Neuron (in vitro differentiated cells): ENCODE data around the gene ATG7.

Experiments used
- H2AFZ ChIP-seq: one replicate; pipeline ENCODE4 v1.6.1; 2013; ENCODE audit warnings: low read depth, mild to moderate bottlenecking, inconsistent platforms, low read length, moderate library complexity
- H3K27me3 ChIP-seq: one replicate; pipeline ENCODE4 v1.6.1; 2013; ENCODE audit warnings: low read length; ENCODE audit not compliant: insufficient read depth
- H3K36me3 ChIP-seq: one replicate; pipeline ENCODE4 v1.6.1; 2013; ENCODE audit warnings: low read length; ENCODE audit not compliant: insufficient read depth
- H3K4me1 ChIP-seq: one replicate; pipeline ENCODE4 v1.6.1; 2013; ENCODE audit warnings: low read length; ENCODE audit not compliant: insufficient read depth
- H3K4me3 ChIP-seq: 2 replicates; pipeline ENCODE4 v1.5.1; 2013; ENCODE audit warnings: mild to moderate bottlenecking, low read length, moderate library complexity
- H3K9me3 ChIP-seq: one replicate; pipeline ENCODE4 v1.6.1; 2013; ENCODE audit warnings: low read length

The ATG7 gene

DNA sequence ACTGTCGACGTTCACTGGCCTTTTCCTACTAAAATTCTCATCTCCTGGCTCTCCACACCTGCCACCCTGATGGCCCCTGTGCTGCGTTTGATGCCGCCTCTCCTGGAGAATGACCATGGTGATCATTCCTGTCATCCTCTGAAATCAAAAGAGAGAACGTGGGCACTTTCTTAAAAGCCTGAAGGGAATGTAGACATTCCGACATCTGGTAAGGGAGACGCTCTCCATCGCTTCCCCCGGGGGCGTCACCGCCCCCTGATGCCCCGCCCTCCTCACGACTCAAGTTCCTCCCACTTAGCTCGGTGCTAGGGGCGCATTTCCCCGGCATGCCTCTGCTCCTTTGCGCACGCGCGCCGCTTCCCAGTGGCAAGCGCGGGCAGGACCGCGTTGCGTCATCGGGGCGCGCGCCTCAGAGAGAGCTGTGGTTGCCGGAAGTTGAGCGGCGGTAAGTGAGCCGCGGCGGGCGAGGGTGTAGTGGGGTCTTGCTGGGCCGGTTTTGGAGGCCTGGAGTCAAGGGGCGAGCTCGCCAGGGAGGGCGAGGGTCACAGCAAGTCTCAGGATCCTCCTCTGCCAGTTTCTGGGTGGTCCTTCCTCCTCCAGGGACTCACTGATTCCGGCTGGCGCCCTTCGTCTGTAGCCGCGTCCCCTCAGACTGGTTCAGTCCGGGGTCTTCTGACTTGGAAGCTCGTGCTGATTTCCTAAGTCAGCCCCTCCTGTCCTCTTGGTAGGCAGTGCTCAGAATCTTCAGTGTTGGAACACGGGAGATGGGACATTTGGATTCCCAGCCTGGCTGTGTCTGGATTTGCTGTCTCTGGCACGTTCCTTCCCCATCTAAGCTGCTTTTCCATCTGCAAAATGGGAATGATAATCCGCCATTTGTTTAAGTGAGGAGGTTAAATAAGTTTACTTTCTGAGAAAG is at the start of gene ATG7:
Gene ATG7 (plus strand): TSS at position 412 of the 919 bp plus-strand sequence. CDS start 26,299 bp downstream, outside the sequence.
- H3K27me3 ChIP-seq, result no peaks in the 10 kb centered on the region
- no peaks in the 10 kb centered on the region for H3K36me3 ChIP-seq
- H3K9me3 ChIP-seq, result no peaks in the 10 kb centered on the region
- peaks cover 13% of the 10 kb centered on the region for H3K4me1 ChIP-seq
- peak within 1 kb of the TSS; percentile 62 for H2AFZ ChIP-seq
- peak within 1 kb of the TSS; percentile 86 for H3K4me3 ChIP-seq

DNA sequence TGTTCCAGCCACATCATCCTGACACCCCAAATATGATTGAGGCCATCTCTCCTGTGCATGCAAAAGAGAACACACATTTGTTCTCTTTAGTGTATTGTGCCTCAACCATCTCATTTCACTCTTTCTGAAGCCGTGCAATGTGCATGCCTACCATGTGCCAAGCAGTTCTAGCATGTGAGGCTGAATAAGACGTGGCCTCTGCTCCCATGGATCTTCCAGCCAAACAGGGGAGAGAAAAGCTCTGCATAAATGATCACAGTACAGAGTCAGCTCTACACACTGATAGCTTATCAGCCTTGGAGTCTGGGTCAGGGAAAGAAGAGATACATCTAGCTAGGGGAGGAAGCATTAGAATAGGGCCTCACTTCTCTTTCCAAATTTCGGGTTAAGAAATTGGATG is 48.2 kb upstream of the ATG7 start:
- no peaks in the 10 kb centered on the region for H3K9me3 ChIP-seq
- H2AFZ ChIP-seq, result no peak overlapping the region
- H3K4me1 ChIP-seq, result no peaks in the 10 kb centered on the region
- peaks cover 5% of the 10 kb centered on the region for H3K27me3 ChIP-seq
- no peak overlapping the region for H3K4me3 ChIP-seq
- H3K36me3 ChIP-seq, result no peaks in the 10 kb centered on the region

DNA sequence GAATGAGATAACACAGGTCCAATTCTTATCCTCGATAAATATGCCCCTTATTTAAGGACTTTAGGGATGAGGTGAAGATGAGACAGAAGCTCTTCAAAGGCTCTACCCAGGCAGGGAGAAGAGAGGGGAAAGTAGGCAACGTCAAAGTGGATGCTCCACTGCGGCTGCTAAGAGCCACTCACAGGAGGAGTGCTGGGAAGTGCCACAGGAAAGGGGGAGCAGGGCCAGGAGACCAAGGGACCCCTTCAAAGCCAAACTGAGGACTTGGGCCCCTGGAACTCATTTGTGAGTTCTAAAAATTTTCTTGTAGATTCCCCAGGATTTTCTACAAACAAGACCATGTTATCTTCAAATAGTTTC is 47.3 kb upstream of the ATG7 start:
- H2AFZ ChIP-seq, result no peak overlapping the region
- H3K36me3 ChIP-seq, result no peaks in the 10 kb centered on the region
- peaks cover 5% of the 10 kb centered on the region for H3K27me3 ChIP-seq
- no peak overlapping the region for H3K4me3 ChIP-seq
- H3K4me1 ChIP-seq, result no peaks in the 10 kb centered on the region
- H3K9me3 ChIP-seq, result no peaks in the 10 kb centered on the region

DNA sequence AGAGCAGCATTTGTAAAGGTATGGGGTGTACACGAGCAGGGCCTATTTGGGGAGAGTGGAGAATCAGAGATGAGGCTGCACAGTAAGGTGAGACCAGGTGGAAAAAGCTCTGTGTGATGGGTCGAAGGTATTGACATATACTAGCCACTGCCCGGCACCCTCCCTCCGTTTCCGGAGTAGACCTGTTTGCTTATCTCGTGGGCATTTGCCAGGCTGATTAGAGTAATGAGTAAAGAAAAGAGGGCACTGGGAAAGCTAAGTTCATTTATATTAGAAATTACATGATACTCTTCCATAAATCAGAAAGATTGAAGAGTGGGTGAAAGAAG is 46.2 kb upstream of the ATG7 start:
- Histone ChIP-seq H3K36me3 (no peaks in the 10 kb centered on the region), H3K4me3 (no peak overlapping the region), H2AFZ (no peak overlapping the region), H3K9me3 (no peaks in the 10 kb centered on the region), H3K4me1 (no peaks in the 10 kb centered on the region), H3K27me3 (no peaks in the 10 kb centered on the region)

GRCh38 chr3:11228041-11228440 is 44.2 kb upstream of the ATG7 start:
- Histone ChIP-seq H3K4me1 (no peaks in the 10 kb centered on the region), H2AFZ (no peak overlapping the region), H3K4me3 (no peak overlapping the region), H3K27me3 (no peaks in the 10 kb centered on the region), H3K36me3 (no peaks in the 10 kb centered on the region), H3K9me3 (no peaks in the 10 kb centered on the region)

- Histone ChIP-seq H3K9me3 (no peaks in the 10 kb centered on the region), H3K36me3 (no peaks in the 10 kb centered on the region), H3K4me1 (no peaks in the 10 kb centered on the region), H3K27me3 (no peaks in the 10 kb centered on the region), H2AFZ (no peak overlapping the region), H3K4me3 (no peak overlapping the region)
Measured at GRCh38 chr3:11230125-11230524, 42.1 kb upstream of the ATG7 start.

DNA sequence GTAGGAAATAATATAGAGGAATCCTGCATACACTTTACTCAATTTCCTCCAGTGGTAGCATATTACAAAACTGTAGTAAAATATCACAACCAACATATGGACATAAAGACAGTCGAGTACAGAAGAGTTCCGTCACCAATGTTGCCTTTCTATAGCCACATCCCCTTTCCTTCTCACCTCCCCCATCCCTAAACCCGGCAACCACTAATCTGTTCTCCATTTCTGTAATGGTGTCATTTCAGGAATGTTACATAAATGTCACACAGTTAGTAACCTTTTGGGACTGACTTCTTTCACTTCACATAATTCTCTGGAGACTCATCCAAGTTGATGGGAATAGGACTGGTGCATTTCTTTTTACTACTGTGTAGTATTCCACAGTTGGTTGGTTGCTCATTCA is 41.4 kb upstream of the ATG7 start:
- Histone ChIP-seq H2AFZ (no peak overlapping the region), H3K36me3 (no peaks in the 10 kb centered on the region), H3K4me3 (no peak overlapping the region)

GRCh38 chr3:11235385-11235784 is 36.8 kb upstream of the ATG7 start:
- Histone ChIP-seq H3K4me1 (no peaks in the 10 kb centered on the region), H2AFZ (no peak overlapping the region), H3K9me3 (no peaks in the 10 kb centered on the region), H3K27me3 (no peaks in the 10 kb centered on the region), H3K36me3 (no peaks in the 10 kb centered on the region), H3K4me3 (no peak overlapping the region)

More for the DNA sequence above, 41.4 kb upstream of the ATG7 start:
- Histone ChIP-seq H3K4me1 (no peaks in the 10 kb centered on the region), H3K9me3 (no peaks in the 10 kb centered on the region), H3K27me3 (no peaks in the 10 kb centered on the region)

DNA sequence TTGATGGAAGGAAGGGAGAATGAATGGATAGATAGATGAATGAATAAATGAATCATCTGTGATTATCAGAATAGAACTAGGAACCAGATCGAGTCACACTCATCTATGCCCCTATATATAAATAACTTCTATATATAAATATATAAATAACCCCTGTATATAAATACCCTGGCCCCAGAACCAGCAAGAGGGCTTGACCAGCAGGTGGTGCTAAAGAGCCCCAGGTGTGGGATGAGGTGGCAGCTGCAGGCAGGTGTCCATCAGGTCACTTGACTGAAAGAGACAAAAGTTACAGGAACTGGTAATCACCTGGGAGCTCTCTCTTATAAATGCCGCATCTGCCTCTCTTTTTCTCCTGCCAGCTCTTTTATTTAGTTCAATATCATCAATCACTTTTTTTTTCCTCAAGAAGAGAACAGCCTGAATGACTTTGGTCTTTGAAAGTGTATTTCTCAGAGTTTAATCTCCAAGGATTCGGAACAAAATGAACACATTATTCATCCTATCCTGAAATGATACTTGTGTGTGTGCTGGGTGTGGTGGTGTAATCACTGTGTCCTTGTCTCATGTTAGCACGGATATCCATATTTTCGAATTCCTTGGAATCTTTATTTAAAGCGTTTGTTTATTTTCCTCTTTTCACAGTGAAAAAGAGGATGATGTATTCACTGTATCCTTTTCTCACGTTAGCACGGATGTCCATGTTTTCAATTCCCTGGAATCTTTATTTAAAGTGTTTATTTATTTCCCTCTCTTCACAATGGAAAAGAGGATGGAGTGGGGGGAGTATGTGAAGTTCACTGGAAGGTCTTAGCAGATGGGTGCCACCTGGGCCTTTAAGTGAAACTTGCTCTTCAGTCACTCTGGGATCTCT is 35.4 kb upstream of the ATG7 start:
- Histone ChIP-seq H3K27me3 (no peaks in the 10 kb centered on the region), H3K36me3 (no peaks in the 10 kb centered on the region), H3K9me3 (no peaks in the 10 kb centered on the region), H2AFZ (no peak overlapping the region), H3K4me3 (no peak overlapping the region), H3K4me1 (no peaks in the 10 kb centered on the region)

DNA sequence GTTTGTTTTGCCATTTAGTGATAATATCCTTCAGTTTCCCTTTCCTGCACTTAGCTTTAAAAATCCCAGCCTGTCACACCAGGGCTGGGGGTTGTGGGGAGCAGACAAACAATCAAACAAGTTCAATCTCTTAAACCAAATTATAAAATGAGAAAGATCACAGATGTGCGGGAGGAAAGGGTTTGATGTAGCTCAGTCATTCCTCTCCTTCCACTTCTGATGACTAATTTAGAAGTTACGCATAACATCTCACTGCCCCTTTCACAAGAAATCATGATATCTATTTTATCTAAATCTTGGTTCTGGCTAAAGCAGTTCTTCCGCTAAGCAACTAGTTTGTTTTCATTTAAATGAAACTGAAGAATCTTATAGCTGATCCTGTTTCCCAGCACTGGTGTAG is 34.1 kb upstream of the ATG7 start:
- no peaks in the 10 kb centered on the region for H3K9me3 ChIP-seq
- no peaks in the 10 kb centered on the region for H3K4me1 ChIP-seq
- H3K4me3 ChIP-seq, result no peak overlapping the region
- H3K27me3 ChIP-seq, result no peaks in the 10 kb centered on the region
- H3K36me3 ChIP-seq, result no peaks in the 10 kb centered on the region
- no peak overlapping the region for H2AFZ ChIP-seq

DNA sequence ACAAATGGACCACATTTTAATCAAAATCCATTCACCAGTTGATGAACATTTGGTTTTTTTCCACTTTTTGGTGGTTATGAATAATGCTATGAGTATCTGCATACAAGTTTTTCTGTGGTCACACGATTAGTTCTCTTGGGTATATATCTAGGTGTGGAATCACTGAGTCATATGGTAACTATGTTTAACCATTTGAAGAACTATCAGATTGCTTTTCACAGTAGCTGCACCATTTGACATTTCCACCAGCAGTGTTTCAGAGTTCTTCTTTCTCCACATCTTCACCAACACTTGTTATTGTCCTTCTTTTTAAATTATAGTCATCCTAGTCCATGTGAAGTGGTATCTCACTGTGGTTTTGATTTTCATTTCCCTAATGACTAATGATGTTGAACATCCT is 33.3 kb upstream of the ATG7 start:
- Histone ChIP-seq H3K9me3 (no peaks in the 10 kb centered on the region), H3K27me3 (no peaks in the 10 kb centered on the region), H3K36me3 (no peaks in the 10 kb centered on the region), H2AFZ (no peak overlapping the region), H3K4me1 (no peaks in the 10 kb centered on the region), H3K4me3 (no peak overlapping the region)

- H3K4me3 ChIP-seq, result no peak overlapping the region
- no peaks in the 10 kb centered on the region for H3K36me3 ChIP-seq
- H3K4me1 ChIP-seq, result no peaks in the 10 kb centered on the region
- H3K9me3 ChIP-seq, result no peaks in the 10 kb centered on the region
- no peaks in the 10 kb centered on the region for H3K27me3 ChIP-seq
- no peak overlapping the region for H2AFZ ChIP-seq
Measured at GRCh38 chr3:11239796-11240195, 32.4 kb upstream of the ATG7 start.

GRCh38 chr3:11240496-11240895 is 31.7 kb upstream of the ATG7 start:
- Histone ChIP-seq H3K9me3 (no peaks in the 10 kb centered on the region), H2AFZ (no peak overlapping the region), H3K4me3 (no peak overlapping the region), H3K4me1 (no peaks in the 10 kb centered on the region), H3K36me3 (no peaks in the 10 kb centered on the region), H3K27me3 (no peaks in the 10 kb centered on the region)
